Activated CD8-positive, alpha-beta memory T cell treated with anti-CD3 and anti-CD28 coated beads for 48 hours (primary cell): Measurements from ENCODE around the gene AKR1C4.

Experiments
- DNase-seq, 3 experiments: peaks; one replicate each; pipeline ENCODE4 v3.0.0-alpha.2; 2020; ENCODE audit warnings: low read depth in 2 of 3, low spot score in 2 of 3

The AKR1C4 gene

DNA sequence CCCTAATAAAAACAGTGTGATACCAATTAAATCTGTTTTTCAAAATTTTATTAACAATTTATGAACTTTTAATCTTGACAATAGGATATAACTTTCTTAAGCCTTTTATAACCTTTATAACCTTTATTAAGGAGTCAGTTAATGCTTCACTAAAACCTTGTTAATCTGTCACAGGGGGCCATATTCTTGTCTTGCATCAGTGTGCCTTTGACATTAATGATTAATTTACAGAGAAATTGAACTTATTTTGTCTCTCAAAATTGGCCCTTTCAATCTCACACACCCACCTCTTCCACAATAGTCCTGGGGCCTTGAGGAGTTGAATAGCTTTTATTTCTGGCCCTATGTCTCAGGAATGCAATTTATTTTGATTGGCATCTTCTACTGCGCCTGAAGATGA lies 68.5 kb downstream of the AKR1C4 start:
- DNase-seq, result no peak

DNA sequence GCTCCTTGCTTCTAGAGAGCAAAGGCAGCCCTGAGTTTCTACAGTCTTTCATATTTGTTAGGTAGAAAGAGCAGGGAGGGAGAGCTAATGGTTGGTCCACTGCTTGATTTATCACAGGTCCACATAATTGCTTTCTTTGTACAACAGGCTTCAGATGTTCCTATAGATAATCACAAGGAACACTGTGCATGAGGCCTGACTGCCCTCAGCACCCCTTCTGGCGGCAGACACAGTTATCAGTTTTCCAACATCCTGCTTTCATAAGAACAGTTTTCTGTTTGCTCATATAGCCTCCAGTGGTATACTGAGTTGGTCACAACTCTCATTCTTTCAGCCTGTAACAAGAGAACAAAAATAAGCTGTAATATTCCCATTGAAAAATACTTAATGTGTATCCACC lies 69.7 kb downstream of the AKR1C4 start:
- DNase-seq, result no peak

DNA sequence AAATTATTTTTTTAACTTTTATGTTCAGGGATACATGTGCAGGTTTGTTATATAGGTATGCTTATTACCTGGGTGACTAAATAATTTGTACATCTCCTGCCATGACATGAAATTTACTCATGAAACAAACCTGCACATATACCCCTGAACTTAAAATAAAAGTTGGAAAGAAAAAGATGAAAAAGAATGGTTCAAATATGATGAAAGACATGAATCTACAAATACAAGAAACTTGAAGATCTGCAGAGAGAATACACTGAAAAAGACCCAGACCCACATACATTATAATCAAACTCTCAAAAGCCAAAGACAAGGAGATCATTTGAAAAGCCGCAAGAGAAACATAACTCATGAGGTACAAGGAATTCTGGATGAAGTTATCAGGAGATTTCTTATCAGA lies 70.2 kb downstream of the AKR1C4 start:
- DNase-seq, result no peak

DNA sequence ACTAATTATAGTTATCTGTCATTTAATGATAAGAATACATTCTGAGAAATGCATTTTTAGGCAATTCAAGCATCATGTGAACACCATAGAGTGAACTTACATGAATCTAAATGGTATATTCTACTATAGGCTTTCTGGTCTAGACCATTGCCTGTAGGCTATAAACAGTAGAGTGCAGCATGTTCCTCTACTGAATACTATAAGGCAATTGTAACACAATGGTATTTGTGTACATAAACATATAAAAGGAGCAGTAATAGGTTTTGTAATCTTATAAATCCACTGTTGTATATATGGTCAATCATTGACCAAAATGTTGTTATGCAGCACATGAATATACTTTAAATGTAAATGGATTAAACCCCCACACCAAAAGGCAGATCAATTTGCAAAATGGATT lies 71.6 kb downstream of the AKR1C4 start:
- no peak for DNase-seq
